Glutamatergic neuron (in vitro differentiated cells): ENCODE results near the gene CCR7. TPM values are rescaled to one million over a fixed set of nuclear protein-coding genes. Genes with fewer than 3 reads are reported as not detected.

Experiments used
- DNase-seq: peaks from one replicate; pipeline ENCODE4 v3.0.0; 2022
- H3K27ac Mint-ChIP-seq: one replicate; pipeline ENCODE4 v1.8.0; 2020; ENCODE audit warnings: mild to moderate bottlenecking, mixed read lengths, inconsistent platforms; ENCODE audit not compliant: unreplicated experiment
- H3K27me3 Mint-ChIP-seq: one replicate; pipeline ENCODE4 v1.8.0; 2020; ENCODE audit warnings: mild to moderate bottlenecking, moderate library complexity, mixed read lengths, inconsistent platforms; ENCODE audit not compliant: unreplicated experiment
- H3K36me3 Mint-ChIP-seq: one replicate; pipeline ENCODE4 v1.8.0; 2020; ENCODE audit warnings: mild to moderate bottlenecking, mixed read lengths, inconsistent platforms; ENCODE audit not compliant: unreplicated experiment
- H3K4me1 Mint-ChIP-seq: one replicate; pipeline ENCODE4 v1.8.0; 2020; ENCODE audit warnings: mild to moderate bottlenecking, low read depth, mixed read lengths, inconsistent platforms; ENCODE audit not compliant: unreplicated experiment
- H3K4me3 Mint-ChIP-seq: one replicate; pipeline ENCODE4 v1.8.0; 2020; ENCODE audit warnings: mild to moderate bottlenecking, mixed read lengths, inconsistent platforms; ENCODE audit not compliant: unreplicated experiment
- H3K9me3 Mint-ChIP-seq: one replicate; pipeline ENCODE4 v1.8.0; 2020; ENCODE audit warnings: mild to moderate bottlenecking, moderate library complexity, mixed read lengths, inconsistent platforms; ENCODE audit not compliant: unreplicated experiment
- CTCF ChIP-seq: fragments of 200-600 bp; sonication (generic); IDR thresholded peaks from one replicate; pipeline ENCODE4 v1.5.0; 2021; ENCODE audit not compliant: partially characterized antibody, unreplicated experiment
- total RNA-seq: library from RNA; stranded (reverse); fragmentation: NEBNext Ultra II Directional; extraction: Animal tissue kit (Norgen Biotek cat#: 25700); gene quantifications from one replicate; pipeline ENCODE4 v1.2.1, GENCODE V29; 2021; ENCODE audit not compliant: unreplicated experiment

The CCR7 gene
- total RNA-seq, 1 donor from 2014 or later, result not detected

GRCh38 chr17:40551879-40552768, 13.1 kb downstream of the CCR7 start:
- Mint-ChIP-seq H3K4me1 (peaks cover 27% of the 10 kb centered on the region), H3K27ac (peak overlapping the region; percentile 18), H3K9me3 (peaks cover 3% of the 10 kb centered on the region), H3K4me3 (no peak overlapping the region), H3K36me3 (no peaks in the 10 kb centered on the region), H3K27me3 (peaks cover 5% of the 10 kb centered on the region)
- no peak for TF ChIP-seq CTCF
- DNase-seq, result no peak

GRCh38 chr17:40551091-40551878, 14.0 kb downstream of the CCR7 start:
- Mint-ChIP-seq H3K9me3 (peaks cover 3% of the 10 kb centered on the region), H3K36me3 (no peaks in the 10 kb centered on the region), H3K27ac (no peak overlapping the region), H3K27me3 (peaks cover 5% of the 10 kb centered on the region), H3K4me3 (no peak overlapping the region), H3K4me1 (peaks cover 26% of the 10 kb centered on the region)
- TF ChIP-seq CTCF, result no peak
- no peak for DNase-seq

- no peaks in the 10 kb centered on the region for H3K36me3 Mint-ChIP-seq
- no peak for DNase-seq
- no peak overlapping the region for H3K4me3 Mint-ChIP-seq
- no peak overlapping the region for H3K27ac Mint-ChIP-seq
- H3K27me3 Mint-ChIP-seq, result peaks cover 5% of the 10 kb centered on the region
- TF ChIP-seq CTCF, result no peak
- H3K9me3 Mint-ChIP-seq, result peaks cover 3% of the 10 kb centered on the region
- H3K4me1 Mint-ChIP-seq, result peaks cover 26% of the 10 kb centered on the region
These were observed 14.7 kb downstream of the CCR7 start for GRCh38 chr17:40550608-40551007.

GRCh38 chr17:40548982-40549685, 16.1 kb downstream of the CCR7 start:
- H3K4me1 Mint-ChIP-seq, result peaks cover 26% of the 10 kb centered on the region
- peak overlapping the region; percentile 55 for H3K4me3 Mint-ChIP-seq
- peaks cover 3% of the 10 kb centered on the region for H3K9me3 Mint-ChIP-seq
- no peaks in the 10 kb centered on the region for H3K36me3 Mint-ChIP-seq
- no peak for TF ChIP-seq CTCF
- H3K27me3 Mint-ChIP-seq, result peaks cover 5% of the 10 kb centered on the region
- no peak for DNase-seq
- peak overlapping the region; percentile 62 for H3K27ac Mint-ChIP-seq
